Effector memory CD4-positive, alpha-beta T cell (primary cell): Measurements from ENCODE around the gene SIRPA.

ENCODE experiments used
- DNase-seq, 3 donors: peaks; one replicate each; pipeline ENCODE4 v3.0.0-alpha.2; 2020
- H3K27ac ChIP-seq: 2 replicates; pipeline ENCODE4 v1.7.0; 2013; ENCODE audit warnings: mild to moderate bottlenecking, low read length, moderate library complexity; ENCODE audit not compliant: insufficient read depth, poor library complexity, severe bottlenecking
- H3K27me3 ChIP-seq: replicated peaks from 2 replicates; pipeline ENCODE4 v1.7.0; 2013; ENCODE audit warnings: mild to moderate bottlenecking, low read length; ENCODE audit not compliant: insufficient read depth, control insufficient read depth, poor library complexity, severe bottlenecking
- H3K36me3 ChIP-seq: 2 replicates; pipeline ENCODE4 v1.7.0; 2013; ENCODE audit warnings: mild to moderate bottlenecking, low read length, moderate library complexity; ENCODE audit not compliant: control insufficient read depth, insufficient read depth
- H3K4me1 ChIP-seq: 2 replicates; pipeline ENCODE4 v1.7.0; 2013; ENCODE audit warnings: low read length, mild to moderate bottlenecking; ENCODE audit not compliant: control insufficient read depth, insufficient read depth, poor library complexity, severe bottlenecking
- H3K4me3 ChIP-seq: 2 replicates; pipeline ENCODE4 v1.7.0; 2013; ENCODE audit warnings: low read length, low read depth, mild to moderate bottlenecking; ENCODE audit not compliant: insufficient read depth, poor library complexity, severe bottlenecking
- H3K9me3 ChIP-seq: 2 replicates; pipeline ENCODE4 v1.7.0; 2013; ENCODE audit warnings: mild to moderate bottlenecking, low read length, moderate library complexity; ENCODE audit not compliant: control insufficient read depth

SIRPA gene

DNA sequence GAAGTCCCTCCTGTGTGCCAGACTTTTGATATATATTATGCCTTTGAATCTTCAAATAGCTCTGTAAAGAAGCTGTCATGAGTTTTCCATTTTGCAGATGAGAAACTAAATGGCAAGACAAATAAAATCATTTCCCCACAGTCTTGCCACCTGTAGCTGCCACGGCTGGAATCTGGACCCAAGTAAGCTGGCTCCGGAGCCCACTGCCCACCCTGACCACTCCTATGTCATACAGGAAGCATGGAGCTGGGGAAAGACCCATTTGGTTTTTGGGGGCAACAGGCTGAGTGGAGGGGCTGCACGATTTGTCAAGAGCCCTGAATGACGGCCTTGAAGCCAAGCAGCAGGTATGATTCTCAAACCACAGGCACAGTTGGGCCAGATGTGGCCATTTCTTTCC, 10.0 kb upstream of the SIRPA start:
- H3K4me3 ChIP-seq: no peak overlapping the region
- no peak for DNase-seq
- H3K9me3 ChIP-seq: no peaks in the 10 kb centered on the region
- no peaks in the 10 kb centered on the region for H3K27me3 ChIP-seq
- H3K27ac ChIP-seq: no peak overlapping the region
- H3K4me1 ChIP-seq: no peaks in the 10 kb centered on the region
- H3K36me3 ChIP-seq: no peaks in the 10 kb centered on the region

DNA sequence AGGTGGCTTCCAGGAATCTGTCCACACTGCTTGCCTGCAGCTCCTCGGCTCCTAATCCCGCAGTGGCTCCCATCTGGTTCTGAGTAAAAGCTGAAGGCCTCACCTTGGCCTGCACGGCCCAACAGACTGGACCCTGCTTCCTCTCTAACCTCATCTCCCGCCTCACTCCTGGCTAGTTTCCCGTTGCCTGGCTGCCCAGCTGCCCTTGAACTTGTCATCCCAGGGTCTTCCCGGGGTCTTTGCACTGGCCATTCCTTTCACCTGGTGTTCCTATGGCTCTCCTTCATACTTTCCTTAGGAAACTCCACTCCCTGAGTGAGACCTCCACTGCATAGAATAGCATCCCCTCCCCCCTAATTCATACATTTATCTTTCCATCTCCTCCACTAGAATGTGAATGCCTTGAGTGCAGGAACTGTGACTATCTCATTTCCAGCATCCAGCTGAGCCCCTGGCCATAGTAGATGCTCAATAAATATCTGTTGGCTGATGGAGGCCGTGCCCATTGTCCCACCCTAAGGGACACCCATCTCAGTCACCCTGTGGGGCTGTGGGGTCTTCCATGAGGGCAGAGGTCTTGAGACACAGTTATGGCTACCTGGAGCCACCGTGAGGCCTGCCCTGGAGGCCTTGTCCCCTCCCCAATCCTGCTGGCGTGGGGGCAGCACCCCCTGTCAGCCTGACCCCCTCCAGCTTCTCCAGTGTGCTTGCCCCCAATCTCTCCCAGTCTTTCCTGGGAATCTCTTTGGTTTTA, 9.1 kb upstream of the SIRPA start:
- Histone ChIP-seq H3K4me3 (no peak overlapping the region), H3K4me1 (no peaks in the 10 kb centered on the region), H3K36me3 (no peaks in the 10 kb centered on the region), H3K9me3 (no peaks in the 10 kb centered on the region), H3K27me3 (no peaks in the 10 kb centered on the region), H3K27ac (no peak overlapping the region)
- DNase-seq: no peak

DNA sequence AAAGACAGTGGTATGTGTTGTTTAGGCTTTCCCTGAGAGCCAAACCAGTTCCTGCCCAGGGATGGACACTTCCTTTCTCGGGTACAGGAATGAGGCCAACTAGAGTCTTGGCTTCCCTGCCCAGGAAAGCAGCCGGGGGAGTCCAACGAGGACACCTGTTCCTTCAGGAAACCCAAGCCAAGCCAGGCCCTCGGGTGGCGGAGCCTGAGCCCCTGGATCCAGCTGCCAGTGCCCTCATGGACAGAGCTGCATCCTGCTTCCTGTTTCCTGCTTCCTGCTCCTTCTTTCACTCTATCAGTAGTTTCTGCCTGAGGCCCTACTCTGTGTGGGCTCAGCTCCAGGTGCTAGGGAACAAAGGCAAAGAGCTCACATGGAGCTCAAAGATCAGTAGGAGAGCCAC, 7.9 kb upstream of the SIRPA start:
- no peak for DNase-seq
- Histone ChIP-seq H3K36me3 (no peaks in the 10 kb centered on the region), H3K4me3 (no peak overlapping the region), H3K27ac (no peak overlapping the region), H3K9me3 (no peaks in the 10 kb centered on the region), H3K4me1 (no peaks in the 10 kb centered on the region), H3K27me3 (no peaks in the 10 kb centered on the region)

DNA sequence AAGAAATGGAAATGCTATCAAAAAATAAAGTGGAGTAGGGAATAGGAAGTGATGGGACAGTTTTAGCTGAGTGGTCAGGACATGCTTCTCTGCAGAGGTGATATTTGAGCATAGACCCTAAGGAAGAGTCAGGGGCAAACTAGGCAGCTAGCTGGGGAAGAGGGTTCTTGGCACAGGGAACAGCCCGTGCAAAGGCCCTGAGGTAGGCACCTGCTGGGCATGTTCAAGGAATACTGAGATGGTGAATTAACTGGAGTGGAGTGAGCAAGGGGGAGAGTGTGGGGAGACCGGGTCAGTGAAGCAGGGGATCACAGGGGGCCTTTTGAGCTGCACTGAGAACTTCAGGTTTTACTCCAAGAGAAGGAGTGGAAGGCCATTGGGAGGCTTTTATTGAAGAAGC, 7.5 kb upstream of the SIRPA start:
- no peak overlapping the region for H3K4me3 ChIP-seq
- DNase-seq: no peak
- no peaks in the 10 kb centered on the region for H3K9me3 ChIP-seq
- no peaks in the 10 kb centered on the region for H3K27me3 ChIP-seq
- no peak overlapping the region for H3K27ac ChIP-seq
- no peaks in the 10 kb centered on the region for H3K36me3 ChIP-seq
- H3K4me1 ChIP-seq: no peaks in the 10 kb centered on the region

DNA sequence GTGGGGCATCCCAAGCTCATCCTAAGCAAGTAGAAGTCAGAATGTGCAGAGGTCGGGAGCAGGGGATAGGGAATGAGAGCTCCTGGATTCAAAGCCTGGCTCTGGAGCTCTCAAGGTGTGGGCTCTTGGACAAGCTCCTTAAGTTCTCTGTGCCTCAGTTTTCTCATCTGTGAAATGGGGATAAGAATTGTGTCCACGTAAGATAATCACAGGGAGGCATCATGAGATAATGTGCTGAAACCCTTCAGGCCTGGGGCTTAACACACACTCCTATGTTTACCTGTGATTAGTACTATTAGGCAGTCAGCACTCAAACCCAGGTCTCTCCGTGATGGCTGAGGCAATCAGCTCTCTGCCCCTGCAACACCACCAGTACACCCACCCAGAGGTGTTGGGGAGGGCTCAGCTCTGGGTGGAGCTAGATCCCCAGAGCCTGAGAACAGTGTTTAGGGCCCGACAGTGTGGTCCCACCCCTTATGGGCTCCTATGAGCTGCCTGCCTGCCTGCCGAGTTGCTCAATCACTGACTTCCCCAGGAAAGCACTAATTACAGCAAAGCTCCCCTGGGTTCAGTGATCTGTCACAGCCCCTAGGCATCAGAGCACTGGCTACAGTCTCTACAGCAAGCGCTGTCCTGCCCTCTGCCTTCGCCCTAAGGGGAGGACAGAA, 6.3 kb upstream of the SIRPA start:
- Histone ChIP-seq H3K4me3 (no peak overlapping the region), H3K4me1 (no peaks in the 10 kb centered on the region), H3K27me3 (no peaks in the 10 kb centered on the region), H3K9me3 (no peaks in the 10 kb centered on the region), H3K27ac (no peak overlapping the region), H3K36me3 (no peaks in the 10 kb centered on the region)
- no peak for DNase-seq

DNA sequence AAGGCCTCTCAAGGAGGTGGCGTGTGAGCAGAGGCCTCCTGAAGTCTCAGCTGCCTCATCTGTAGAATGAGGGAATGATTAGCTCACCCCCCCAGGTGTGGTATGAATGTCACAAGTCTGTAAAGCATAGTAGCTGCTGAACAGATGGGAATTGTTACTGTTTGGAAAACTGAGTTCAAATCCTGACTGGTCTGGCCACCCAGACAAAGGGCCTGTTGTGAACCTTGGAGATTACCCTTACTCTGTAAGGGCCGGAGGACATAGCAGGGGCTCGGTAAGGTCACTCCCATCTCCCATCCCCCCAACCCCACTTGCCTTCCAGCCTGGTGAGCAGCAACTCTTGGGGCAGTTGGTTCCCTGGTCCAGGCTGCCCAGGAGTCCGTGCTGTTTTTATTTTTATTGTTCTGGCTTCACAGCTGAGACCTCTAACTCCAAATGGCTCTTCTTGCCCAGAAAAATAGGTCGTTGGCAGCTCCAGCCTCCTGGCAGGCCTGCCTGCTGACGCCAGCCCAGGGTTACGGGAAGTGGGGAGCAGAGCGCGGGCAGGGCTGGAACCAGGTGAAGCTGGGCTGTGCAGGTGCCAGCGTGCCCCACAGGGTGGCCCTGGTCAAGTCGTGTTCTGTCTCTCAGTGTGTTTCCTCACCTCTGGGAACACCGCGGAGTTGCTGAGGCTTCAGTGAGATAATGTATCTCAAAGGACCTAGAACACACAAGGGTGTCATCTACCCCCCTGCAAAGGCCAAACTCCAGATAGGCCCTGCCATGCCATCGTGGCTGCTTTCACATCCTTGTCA, 4.5 kb upstream of the SIRPA start:
- H3K4me1 ChIP-seq: no peaks in the 10 kb centered on the region
- no peaks in the 10 kb centered on the region for H3K36me3 ChIP-seq
- peaks cover 7% of the 10 kb centered on the region for H3K27me3 ChIP-seq
- no peak overlapping the region for H3K4me3 ChIP-seq
- H3K9me3 ChIP-seq: no peaks in the 10 kb centered on the region
- H3K27ac ChIP-seq: no peak overlapping the region
- no peak for DNase-seq

DNA sequence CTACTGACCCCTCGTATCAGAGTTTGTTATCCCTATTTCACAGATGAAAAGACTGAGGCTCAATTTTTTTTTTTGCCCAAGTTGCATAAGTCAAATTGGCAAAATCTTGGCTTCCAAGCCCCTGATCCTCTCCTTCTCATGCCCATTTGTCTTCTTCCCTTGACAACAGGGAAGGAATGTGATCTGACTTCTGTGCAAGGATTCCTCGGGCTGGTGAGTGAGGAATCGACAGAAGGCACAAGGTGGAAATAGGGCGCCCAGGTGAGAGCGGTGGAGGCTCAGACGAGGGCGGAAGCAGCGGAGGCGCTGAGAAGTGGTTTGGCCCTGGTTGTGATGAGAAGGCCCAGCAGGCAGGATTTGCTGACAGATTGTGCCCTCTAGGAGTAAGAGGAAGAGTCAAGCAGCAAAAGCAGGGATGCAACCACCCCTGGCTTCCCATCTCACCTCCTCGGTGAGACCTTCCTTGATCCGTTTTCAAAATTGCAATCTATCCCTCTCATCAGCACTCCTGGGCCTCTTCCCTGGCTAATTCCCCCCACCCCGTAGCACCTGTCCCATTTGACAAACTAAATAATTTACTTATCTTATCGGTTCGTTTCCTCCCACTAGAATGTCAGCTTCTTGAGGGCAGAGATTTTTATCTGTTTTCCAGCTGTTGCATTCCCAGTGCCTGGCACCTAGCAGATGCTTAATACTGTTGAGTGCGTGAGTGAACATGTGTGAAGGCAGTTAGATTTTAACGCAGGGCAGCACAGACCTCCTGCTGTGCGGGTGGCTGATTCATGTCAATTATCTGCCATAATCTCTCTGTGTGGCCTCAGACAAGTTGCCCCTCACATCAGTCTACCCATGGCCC, 3.7 kb upstream of the SIRPA start:
- H3K4me3 ChIP-seq: no peak overlapping the region
- H3K27ac ChIP-seq: no peak overlapping the region
- no peaks in the 10 kb centered on the region for H3K9me3 ChIP-seq
- H3K27me3 ChIP-seq: peaks cover 14% of the 10 kb centered on the region
- no peak for DNase-seq
- no peaks in the 10 kb centered on the region for H3K4me1 ChIP-seq
- H3K36me3 ChIP-seq: no peaks in the 10 kb centered on the region

DNA sequence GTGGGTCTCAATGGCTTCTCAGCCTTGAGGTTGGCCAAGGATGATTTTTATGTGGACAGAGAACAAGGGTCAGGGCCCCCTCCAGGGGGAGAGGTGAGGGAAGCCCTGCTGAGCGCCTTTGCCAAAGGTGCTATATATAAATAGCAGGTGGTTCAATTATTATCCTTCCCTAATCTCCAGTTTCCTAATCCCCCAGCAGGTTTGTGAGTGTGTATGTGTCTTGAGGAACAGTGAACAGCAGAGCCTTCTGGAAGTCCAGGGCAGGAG, 3.2 kb upstream of the SIRPA start:
- DNase-seq: no peak
- no peak overlapping the region for H3K27ac ChIP-seq
- H3K36me3 ChIP-seq: no peaks in the 10 kb centered on the region
- no peak overlapping the region for H3K4me3 ChIP-seq
- no peaks in the 10 kb centered on the region for H3K4me1 ChIP-seq
- peaks cover 20% of the 10 kb centered on the region for H3K27me3 ChIP-seq
- H3K9me3 ChIP-seq: no peaks in the 10 kb centered on the region

DNA sequence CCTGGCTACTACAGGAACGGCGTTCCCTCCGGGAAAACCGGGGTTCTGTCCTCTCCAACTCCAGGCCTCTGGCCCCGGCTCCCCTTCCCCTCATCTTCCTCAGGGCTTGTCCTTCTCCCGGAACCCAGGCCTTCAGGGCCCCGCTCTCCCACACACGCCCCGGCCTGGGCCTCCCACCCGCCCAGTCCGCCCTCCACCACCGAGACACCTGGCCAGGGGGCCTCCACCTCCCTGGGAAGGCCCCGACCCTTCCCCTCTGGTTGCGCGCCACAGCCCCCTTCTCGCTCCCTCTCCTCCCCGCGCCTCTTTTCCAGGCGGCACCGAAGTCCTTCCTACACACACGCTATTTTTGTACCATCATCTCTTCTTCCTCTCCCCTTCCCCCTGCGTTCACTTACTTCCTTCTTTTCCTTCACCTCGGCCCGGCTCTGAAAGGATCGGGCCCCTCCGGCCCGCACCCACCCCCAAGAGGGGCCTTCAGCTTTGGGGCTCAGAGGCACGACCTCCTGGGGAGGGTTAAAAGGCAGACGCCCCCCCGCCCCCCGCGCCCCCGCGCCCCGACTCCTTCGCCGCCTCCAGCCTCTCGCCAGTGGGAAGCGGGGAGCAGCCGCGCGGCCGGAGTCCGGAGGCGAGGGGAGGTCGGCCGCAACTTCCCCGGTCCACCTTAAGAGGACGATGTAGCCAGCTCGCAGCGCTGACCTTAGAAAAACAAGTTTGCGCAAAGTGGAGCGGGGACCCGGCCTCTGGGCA, 1.3 kb upstream of the SIRPA start:
- H3K27ac ChIP-seq: no peak overlapping the region
- no peak for DNase-seq
- no peaks in the 10 kb centered on the region for H3K36me3 ChIP-seq
- no peaks in the 10 kb centered on the region for H3K9me3 ChIP-seq
- no peaks in the 10 kb centered on the region for H3K4me1 ChIP-seq
- peaks cover 23% of the 10 kb centered on the region for H3K27me3 ChIP-seq
- H3K4me3 ChIP-seq: peak overlapping the region; percentile 25
